ENCODE results near the gene RFPL2. TPM values are rescaled to one million over a fixed set of nuclear protein-coding genes. Genes with fewer than 3 reads are reported as not detected.

RFPL2 gene
- total RNA-seq, 5 donors from 2014 or later (not counting 1 experiment from before 2014, with no cell fraction given) = 0.16 to 1.8 (median 1.1) TPM

GRCh38 chr22:32207971-32208480, 3.2 kb upstream of the RFPL2 start:
- H3K36me3 Mint-ChIP-seq = no peaks in the 10 kb centered on the region
- no peaks in the 10 kb centered on the region for H3K9me3 Mint-ChIP-seq
- no peak for ATAC-seq (replicated peaks in 1 of 4)
- no peak overlapping the region for H3K27ac Mint-ChIP-seq
- CTCF ChIA-PET = interaction anchor here in 1 of 2 donors (1.0 kb wide), 1 partner anchor 238 kb away, joined by 3 read pairs; no protein-coding TSS in a partner anchor
- POLR2A ChIA-PET = no interaction called here
- no peak overlapping the region for H3K27ac ChIP-seq (ENCODE audit: low read length)
- no peaks in the 10 kb centered on the region for H3K9me3 ChIP-seq
- no peak overlapping the region for H3K4me3 Mint-ChIP-seq
- H3K4me1 Mint-ChIP-seq = peaks cover 28 to 35% (median 30%) of the 10 kb centered on the region in 3 donors
- H3K4me1 ChIP-seq (ENCODE audit: control insufficient read depth in 1 of 2, extremely low read depth in 1 of 2, insufficient read depth in 2 of 2, low read length in 2 of 2) = peaks cover 0 to 35% of the 10 kb centered on the region in 2 experiments
- no peak for DNase-seq
- H3K27me3 Mint-ChIP-seq = peaks cover 3 to 17% of the 10 kb centered on the region in 2 donors
- WGBS (ENCODE audit: insufficient coverage) = 86% methylated on average over 4 of the region's 4 CpGs
- no peak overlapping the region for H3K4me3 ChIP-seq (ENCODE audit: control insufficient read depth in 1 of 2, extremely low read depth in 1 of 2, low read length in 1 of 2)
- no peaks in the 10 kb centered on the region for H3K36me3 ChIP-seq (ENCODE audit: control insufficient read depth in 2 of 2, extremely low read depth in 1 of 2, insufficient read depth in 1 of 2, low read length in 1 of 2)
- peaks cover 0 to 50% of the 10 kb centered on the region in 2 experiments for H3K27me3 ChIP-seq (replicated peaks in 1 of 2; ENCODE audit: control insufficient read depth in 2 of 2, extremely low read depth in 1 of 2, insufficient read depth in 2 of 2, low read length in 1 of 2)

- Mint-ChIP-seq H3K4me1 (peaks cover 35 to 41% (median 40%) of the 10 kb centered on the region in 3 donors), H3K4me3 (peak overlapping the region in 1 of 3 donors; percentile 93), H3K27me3 (peaks cover 3 to 10% of the 10 kb centered on the region in 2 donors), H3K9me3 (no peaks in the 10 kb centered on the region), H3K27ac (no peak overlapping the region), H3K36me3 (no peaks in the 10 kb centered on the region)
- ChIA-PET POLR2A (no interaction called here), CTCF (interaction anchor here in 1 of 2 donors (1.0 kb wide), 1 partner anchor 237 kb away, joined by 3 read pairs; no protein-coding TSS in a partner anchor)
- Histone ChIP-seq H3K4me1 (ENCODE audit: control insufficient read depth in 1 of 2, extremely low read depth in 1 of 2, insufficient read depth in 2 of 2, low read length in 2 of 2) (peaks cover 0 to 44% of the 10 kb centered on the region in 2 experiments), H3K27ac (ENCODE audit: low read length) (no peak overlapping the region), H3K27me3 (replicated peaks in 1 of 2; ENCODE audit: control insufficient read depth in 2 of 2, extremely low read depth in 1 of 2, insufficient read depth in 2 of 2, low read length in 1 of 2) (peaks cover 0 to 53% of the 10 kb centered on the region in 2 experiments), H3K36me3 (ENCODE audit: control insufficient read depth in 2 of 2, extremely low read depth in 1 of 2, insufficient read depth in 1 of 2, low read length in 1 of 2) (no peaks in the 10 kb centered on the region), H3K4me3 (ENCODE audit: control insufficient read depth in 1 of 2, extremely low read depth in 1 of 2, low read length in 1 of 2) (no peak overlapping the region), H3K9me3 (no peaks in the 10 kb centered on the region)
- peak in 3 of 4 experiments; percentile 28 to 50 (median 50) for ATAC-seq (replicated peaks in 1 of 4)
- WGBS (ENCODE audit: insufficient coverage) = 51% methylated on average over 17 of the region's 22 CpGs
- peak in 13 of 35 experiments; percentile 12 to 59 (median 27) for DNase-seq
Observed at GRCh38 chr22:32206774-32207758, 2.2 kb upstream of the RFPL2 start.

- H3K36me3 Mint-ChIP-seq = no peaks in the 10 kb centered on the region
- POLR2A ChIA-PET = interaction anchor here in 1 of 2 donors (0.5 kb wide), 1 partner anchor 1047 kb away, joined by 4 read pairs; no protein-coding TSS in a partner anchor
- DNase-seq = no peak
- H3K9me3 Mint-ChIP-seq = no peaks in the 10 kb centered on the region
- peaks cover 3 to 10% of the 10 kb centered on the region in 2 donors for H3K27me3 Mint-ChIP-seq
- no peak overlapping the region for H3K4me3 ChIP-seq (ENCODE audit: control insufficient read depth in 1 of 2, extremely low read depth in 1 of 2, low read length in 1 of 2)
- no peaks in the 10 kb centered on the region for H3K9me3 ChIP-seq
- WGBS (ENCODE audit: insufficient coverage) = 74% methylated on average over 26 of the region's 30 CpGs
- H3K4me3 Mint-ChIP-seq = peak overlapping the region in 2 of 3 donors; percentile 24 to 93
- no peak for ATAC-seq (replicated peaks in 1 of 4)
- H3K4me1 Mint-ChIP-seq = peaks cover 44 to 48% (median 45%) of the 10 kb centered on the region in 3 donors
- no peaks in the 10 kb centered on the region for H3K36me3 ChIP-seq (ENCODE audit: control insufficient read depth in 2 of 2, extremely low read depth in 1 of 2, insufficient read depth in 1 of 2, low read length in 1 of 2)
- H3K4me1 ChIP-seq (ENCODE audit: control insufficient read depth in 1 of 2, extremely low read depth in 1 of 2, insufficient read depth in 2 of 2, low read length in 2 of 2) = peaks cover 0 to 53% of the 10 kb centered on the region in 2 experiments
- CTCF ChIA-PET = no interaction called here
- H3K27ac ChIP-seq (ENCODE audit: low read length) = no peak overlapping the region
- no peak overlapping the region for H3K27ac Mint-ChIP-seq
- H3K27me3 ChIP-seq (replicated peaks in 1 of 2; ENCODE audit: control insufficient read depth in 2 of 2, extremely low read depth in 1 of 2, insufficient read depth in 2 of 2, low read length in 1 of 2) = peaks cover 0 to 46% of the 10 kb centered on the region in 2 experiments
Observed at GRCh38 chr22:32205974-32206773, 1.3 kb upstream of the RFPL2 start.

DNA sequence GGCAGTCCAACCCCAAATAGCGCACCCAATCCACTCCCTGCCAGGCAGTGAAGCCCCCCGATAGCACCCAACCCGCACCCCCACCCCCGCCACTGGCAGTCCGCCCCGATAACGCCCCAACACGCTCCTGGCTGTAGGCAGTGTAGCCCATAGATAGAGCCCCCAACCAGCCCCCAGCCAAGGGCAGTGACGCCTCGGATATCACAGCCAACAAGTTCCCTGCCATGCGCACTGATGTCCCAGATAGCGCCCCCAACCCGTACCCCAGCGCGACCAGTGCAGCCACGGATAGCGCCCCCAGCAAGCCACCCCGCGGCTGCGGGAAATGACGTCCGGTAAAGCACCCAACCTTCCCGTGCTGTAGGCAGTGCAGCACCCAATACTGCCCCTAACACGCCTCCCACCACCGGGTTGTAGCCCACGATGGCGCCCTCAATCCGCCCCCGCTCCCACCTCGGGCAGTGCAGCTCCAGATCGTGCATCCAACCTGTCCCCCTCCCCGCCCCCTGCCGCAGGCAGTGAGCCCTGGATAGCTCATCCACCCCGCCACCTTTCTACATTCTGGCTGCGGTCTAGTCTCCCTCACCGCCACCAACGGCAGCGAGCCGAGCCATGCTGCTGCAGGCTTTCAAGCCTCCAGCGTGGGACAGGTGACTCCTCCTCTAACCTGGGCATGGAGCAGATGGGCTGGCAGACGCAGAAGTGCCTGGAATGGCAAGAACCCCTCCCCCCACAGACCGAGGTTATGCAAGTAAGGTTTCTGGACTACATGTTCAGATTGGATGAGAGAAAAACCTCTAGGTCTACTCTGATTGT, 625 bp downstream of the RFPL2 start:
- ChIA-PET POLR2A (no interaction called here), CTCF (no interaction called here)
- Mint-ChIP-seq H3K4me1 (peaks cover 55 to 62% (median 55%) of the 10 kb centered on the region in 3 donors), H3K27me3 (peaks cover 3 to 10% of the 10 kb centered on the region in 2 donors), H3K4me3 (peak overlapping the region; percentile 71 to 93 (median 75)), H3K27ac (peak overlapping the region; percentile 66 to 68), H3K9me3 (no peaks in the 10 kb centered on the region), H3K36me3 (no peaks in the 10 kb centered on the region)
- ATAC-seq (replicated peaks in 1 of 4) (peak; percentile 27 to 55 (median 43)), DNase-seq (peak in 8 of 35 experiments; percentile 8 to 32 (median 23))
- Histone ChIP-seq H3K27ac (ENCODE audit: low read length) (no peak overlapping the region), H3K4me1 (ENCODE audit: control insufficient read depth in 1 of 2, extremely low read depth in 1 of 2, insufficient read depth in 2 of 2, low read length in 2 of 2) (peaks cover 0 to 65% of the 10 kb centered on the region in 2 experiments), H3K9me3 (no peaks in the 10 kb centered on the region), H3K36me3 (ENCODE audit: control insufficient read depth in 2 of 2, extremely low read depth in 1 of 2, insufficient read depth in 1 of 2, low read length in 1 of 2) (no peaks in the 10 kb centered on the region), H3K27me3 (replicated peaks in 1 of 2; ENCODE audit: control insufficient read depth in 2 of 2, extremely low read depth in 1 of 2, insufficient read depth in 2 of 2, low read length in 1 of 2) (peaks cover 0 to 43% of the 10 kb centered on the region in 2 experiments), H3K4me3 (ENCODE audit: control insufficient read depth in 1 of 2, extremely low read depth in 1 of 2, low read length in 1 of 2) (peak overlapping the region in 1 of 2 donors; percentile 48)
- WGBS (ENCODE audit: insufficient coverage) = 50% methylated on average over 29 of the region's 42 CpGs

DNA sequence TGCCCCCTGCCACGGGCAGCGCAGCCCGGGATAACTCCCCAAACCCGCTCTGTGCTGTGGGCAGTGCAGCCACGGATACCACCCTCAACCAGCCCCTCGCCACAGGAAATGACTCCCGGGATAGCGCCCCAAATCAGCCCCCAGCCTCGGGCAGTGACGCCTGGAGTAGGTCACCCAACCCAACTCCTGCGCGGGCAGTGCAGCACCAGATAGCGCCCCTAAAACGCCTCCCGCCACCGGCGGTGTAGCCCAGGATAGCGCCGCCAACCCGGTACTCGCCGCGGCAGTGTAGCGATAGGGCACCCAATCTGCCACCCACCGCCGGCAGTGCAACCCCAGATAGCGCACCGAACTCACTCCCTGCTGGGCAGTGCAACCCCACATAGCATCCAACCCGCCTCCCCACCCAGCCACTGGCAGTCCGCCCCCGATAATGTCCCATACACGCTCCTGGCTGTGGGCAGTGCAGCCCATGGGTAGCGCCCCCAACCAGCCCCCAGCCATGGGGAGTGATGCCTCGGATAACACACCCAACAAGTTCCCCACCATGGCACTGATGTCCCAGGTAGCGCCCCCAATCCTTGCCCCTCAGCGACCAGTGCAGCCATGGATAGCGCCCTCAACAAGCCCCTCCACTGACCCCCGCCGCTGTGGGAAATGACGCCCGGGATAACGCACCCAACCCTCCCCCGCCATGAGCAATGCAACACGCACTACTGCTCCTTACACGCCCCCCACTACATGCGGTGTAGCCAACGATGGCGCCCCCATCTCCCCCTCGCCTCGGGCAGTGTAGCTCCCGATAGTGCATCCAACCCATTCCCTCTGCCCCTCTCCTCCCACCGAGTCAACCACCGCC, 1.5 kb downstream of the RFPL2 start:
- no peaks in the 10 kb centered on the region for H3K36me3 ChIP-seq (ENCODE audit: control insufficient read depth in 2 of 2, extremely low read depth in 1 of 2, insufficient read depth in 1 of 2, low read length in 1 of 2)
- peak overlapping the region in 1 of 2 donors; percentile 48 for H3K4me3 ChIP-seq (ENCODE audit: control insufficient read depth in 1 of 2, extremely low read depth in 1 of 2, low read length in 1 of 2)
- H3K4me1 ChIP-seq (ENCODE audit: control insufficient read depth in 1 of 2, extremely low read depth in 1 of 2, insufficient read depth in 2 of 2, low read length in 2 of 2) = peaks cover 0 to 65% of the 10 kb centered on the region in 2 experiments
- CTCF ChIA-PET = no interaction called here
- H3K4me3 Mint-ChIP-seq = peak overlapping the region; percentile 71 to 93 (median 75)
- 25% methylated on average over 44 of the region's 53 CpGs for WGBS (ENCODE audit: insufficient coverage)
- peaks cover 0 to 47% of the 10 kb centered on the region in 2 experiments for H3K27me3 ChIP-seq (replicated peaks in 1 of 2; ENCODE audit: control insufficient read depth in 2 of 2, extremely low read depth in 1 of 2, insufficient read depth in 2 of 2, low read length in 1 of 2)
- DNase-seq = peak in 1 of 35 experiments; percentile 15
- no peaks in the 10 kb centered on the region for H3K36me3 Mint-ChIP-seq
- H3K27me3 Mint-ChIP-seq = peaks cover 3 to 10% of the 10 kb centered on the region in 2 donors
- POLR2A ChIA-PET = no interaction called here
- H3K9me3 ChIP-seq = no peaks in the 10 kb centered on the region
- H3K4me1 Mint-ChIP-seq = peaks cover 55 to 63% (median 55%) of the 10 kb centered on the region in 3 donors
- ATAC-seq (replicated peaks in 1 of 4) = peak in 1 of 4 experiments; percentile 20
- no peaks in the 10 kb centered on the region for H3K9me3 Mint-ChIP-seq
- no peak overlapping the region for H3K27ac ChIP-seq (ENCODE audit: low read length)
- H3K27ac Mint-ChIP-seq = no peak overlapping the region
